GM13976 (cell line): ENCODE results near the gene PLA2G10.
"Not testable (repeated sequence)": the region's sequence is repeated elsewhere in the genome, so short reads cannot be mapped to it uniquely, and the experiment has no call there.

Experiments used
- DNase-seq: peaks from one replicate; pipeline ENCODE4 v3.0.0; 2012; ENCODE audit warnings: low spot score
- CTCF ChIP-seq: IDR thresholded peaks from 2 replicates; pipeline ENCODE4 v1.5.1; 2012; ENCODE audit warnings: borderline replicate concordance, mild to moderate bottlenecking; ENCODE audit not compliant: insufficient read depth; ENCODE audit errors: extremely low read depth, missing control alignments, control extremely low read depth
- in situ Hi-C: fragments of 300-500 bp; cut with MboI; formaldehyde crosslinking; loops from one replicate; pipeline ENCODE4 v1.12.0; 2022; ENCODE audit warnings: low sequenced_read_pairs, mixed read lengths, inconsistent platforms; ENCODE audit not compliant: unreplicated experiment

The PLA2G10 gene

GRCh38 chr16:14632693-14633569 is 61.2 kb downstream of the PLA2G10 start, which contains the start of gene BFAR:
Gene BFAR, plus strand, starts transcription at chr16:14632951. Its CDS starts 11,396 bp downstream, at chr16:14644347.
- in situ Hi-C loops: no loop called here
- no peak for TF ChIP-seq CTCF
- DNase-seq: peak; percentile 96

- in situ Hi-C loops, DNase-seq: not testable (repeated sequence)
These were observed 63.3 kb downstream of the PLA2G10 start for GRCh38 chr16:14630620-14631330.

- in situ Hi-C loops: no loop called here
- TF ChIP-seq CTCF: no peak
- DNase-seq: peak; percentile 99
These were observed 64.0 kb downstream of the PLA2G10 start, which contains the start of gene PARN for GRCh38 chr16:14629919-14630619. Gene PARN, minus strand, starts transcription at chr16:14630260. Its CDS starts 135 bp downstream, at chr16:14630125.

GRCh38 chr16:14629612-14629918 is 64.5 kb downstream of the PLA2G10 start:
- no peak for DNase-seq
- TF ChIP-seq CTCF: no peak
- in situ Hi-C loops: no loop called here

- in situ Hi-C loops: no loop called here
- no peak for DNase-seq
- TF ChIP-seq CTCF: no peak
These were observed 65.1 kb downstream of the PLA2G10 start for GRCh38 chr16:14628806-14629611.

DNA sequence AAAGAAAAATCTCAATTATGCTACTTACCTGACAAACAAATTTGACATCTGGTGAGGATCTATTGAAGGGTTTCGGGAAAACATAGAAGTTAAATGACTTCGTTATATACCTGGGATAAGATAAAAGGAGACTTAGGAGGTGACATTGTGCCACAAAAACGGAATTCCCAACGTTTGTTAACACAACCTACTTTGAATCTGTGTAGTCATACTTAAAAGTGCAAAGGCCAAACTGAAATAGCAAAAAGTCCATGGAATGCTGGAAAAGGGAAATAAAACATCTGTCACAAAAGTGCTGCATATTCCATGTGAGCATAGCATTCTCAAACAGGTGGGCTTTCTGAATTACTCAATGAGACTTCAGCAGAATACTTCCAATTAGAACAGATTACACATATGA is 67.0 kb downstream of the PLA2G10 start:
- no peak for TF ChIP-seq CTCF
- in situ Hi-C loops: no loop called here
- DNase-seq: no peak
